GM23338 (cell line): ENCODE data around the gene MAPK8. TPM values are rescaled to one million over a fixed set of nuclear protein-coding genes. Genes with fewer than 3 reads are reported as not detected.

Experiments used
- ATAC-seq: fragments of 200-7000 bp; cut with Tn5 transposase; 3 replicates; pipeline ENCODE4 v1.9.1; 2020
- DNase-seq: peaks from one replicate; pipeline ENCODE4 v3.0.0-alpha.2; 2015; ENCODE audit warnings: low spot score
- H2AFZ ChIP-seq: fragments of 200-600 bp; sonication (generic); 2 replicates; pipeline ENCODE4 v1.8.0; 2016; ENCODE audit warnings: antibody characterized with exemption, mild to moderate bottlenecking, moderate library complexity
- H3F3A ChIP-seq: fragments of 200-600 bp; sonication (generic); replicated peaks from 2 replicates; pipeline ENCODE4 v1.8.0; 2017; ENCODE audit warnings: antibody characterized with exemption, mixed run types, low read depth
- H3K27ac ChIP-seq: fragments of 200-600 bp; sonication (generic); 2 replicates; pipeline ENCODE4 v1.6.1; 2016; ENCODE audit warnings: low read depth
- H3K27me3 ChIP-seq: fragments of 200-600 bp; sonication (generic); 2 replicates; pipeline ENCODE4 v1.8.0; 2016; ENCODE audit warnings: mild to moderate bottlenecking, mixed run types, moderate library complexity; ENCODE audit not compliant: insufficient read depth
- H3K36me3 ChIP-seq: fragments of 200-600 bp; sonication (generic); 2 replicates; pipeline ENCODE4 v1.8.0; 2016; ENCODE audit warnings: mild to moderate bottlenecking; ENCODE audit not compliant: insufficient read depth
- H3K4me1 ChIP-seq: fragments of 200-600 bp; sonication (generic); 2 replicates; pipeline ENCODE4 v1.8.0; 2016; ENCODE audit warnings: mild to moderate bottlenecking, moderate library complexity; ENCODE audit not compliant: insufficient read depth
- H3K4me2 ChIP-seq: fragments of 200-600 bp; sonication (generic); 2 replicates; pipeline ENCODE4 v1.7.1; 2017; ENCODE audit warnings: mixed run types
- H3K4me3 ChIP-seq: fragments of 200-600 bp; sonication (generic); 2 replicates; pipeline ENCODE4 v1.6.1; 2016; ENCODE audit warnings: mixed run types
- H3K79me2 ChIP-seq: fragments of 200-600 bp; sonication (generic); replicated peaks from 2 replicates; pipeline ENCODE4 v1.8.0; 2017; ENCODE audit warnings: mild to moderate bottlenecking; ENCODE audit not compliant: insufficient read depth
- H3K9me2 ChIP-seq: fragments of 200-600 bp; sonication (generic); 2 replicates; pipeline ENCODE4 v1.8.0; 2017; ENCODE audit not compliant: insufficient read depth
- H4K20me1 ChIP-seq: fragments of 200-600 bp; sonication (generic); replicated peaks from 2 replicates; pipeline ENCODE4 v1.8.0; 2017; ENCODE audit warnings: mild to moderate bottlenecking; ENCODE audit not compliant: insufficient read depth
- H3K27ac Mint-ChIP-seq: 2 replicates; pipeline ENCODE4 v1.8.0; 2020; ENCODE audit warnings: inconsistent platforms, mild to moderate bottlenecking, moderate library complexity, mixed read lengths
- H3K27me3 Mint-ChIP-seq: 3 replicates; pipeline ENCODE4 v1.8.0; 2022; ENCODE audit warnings: low read depth, mild to moderate bottlenecking, moderate library complexity, mixed read lengths, inconsistent platforms; ENCODE audit not compliant: insufficient read depth, poor library complexity
- H3K36me3 Mint-ChIP-seq: 3 replicates; pipeline ENCODE4 v1.8.0; 2021; ENCODE audit warnings: low read depth, mild to moderate bottlenecking, inconsistent platforms, moderate library complexity, mixed read lengths
- H3K4me1 Mint-ChIP-seq: 3 replicates; pipeline ENCODE4 v1.8.0; 2020; ENCODE audit warnings: mild to moderate bottlenecking, inconsistent platforms, mixed read lengths
- H3K4me3 Mint-ChIP-seq: 3 replicates; pipeline ENCODE4 v1.8.0; 2021; ENCODE audit warnings: moderate library complexity, mild to moderate bottlenecking, inconsistent platforms, mixed read lengths
- H3K9me3 Mint-ChIP-seq: 3 replicates; pipeline ENCODE4 v1.8.0; 2020; ENCODE audit warnings: moderate library complexity, mild to moderate bottlenecking, inconsistent platforms, mixed read lengths
- CREB1 ChIP-seq: fragments of 250-450 bp; sonication (Bioruptor Pico); IDR thresholded peaks from 2 replicates; pipeline ENCODE4 v1.5.0; 2020; ENCODE audit warnings: low read depth, mild to moderate bottlenecking, moderate library complexity
- EZH2 ChIP-seq: fragments of 200-600 bp; sonication (generic); IDR thresholded peaks from one replicate; pipeline ENCODE4 v1.8.0; 2017; ENCODE audit warnings: antibody characterized with exemption, mild to moderate bottlenecking, low read depth; ENCODE audit not compliant: unreplicated experiment
- EZH2phosphoT487 ChIP-seq: fragments of 200-600 bp; sonication (generic); IDR thresholded peaks from one replicate; pipeline ENCODE4 v1.8.1; 2018; ENCODE audit warnings: antibody characterized with exemption; ENCODE audit not compliant: unreplicated experiment
- JUNB ChIP-seq: IDR thresholded peaks from one replicate; pipeline ENCODE4 v1.6.1; 2016; ENCODE audit warnings: antibody characterized with exemption; ENCODE audit not compliant: unreplicated experiment
- NANOG ChIP-seq: IDR thresholded peaks from 2 replicates; pipeline ENCODE4 v1.6.1; 2016; ENCODE audit warnings: antibody characterized with exemption, borderline replicate concordance
- POLR2AphosphoS5 ChIP-seq: IDR thresholded peaks from 2 replicates; pipeline ENCODE4 v1.6.1; 2016; ENCODE audit warnings: antibody characterized with exemption, low read depth
- STAT1 ChIP-seq: IDR thresholded peaks from one replicate; pipeline ENCODE4 v1.6.1; 2016; ENCODE audit warnings: antibody characterized with exemption; ENCODE audit not compliant: unreplicated experiment
- ZNF114 ChIP-seq: fragments of 250-450 bp; sonication (Bioruptor Pico); IDR thresholded peaks from 2 replicates; pipeline ENCODE4 v1.5.0; 2020; ENCODE audit warnings: mild to moderate bottlenecking, moderate library complexity
- ZNF331 ChIP-seq: fragments of 250-450 bp; sonication (Bioruptor Pico); IDR thresholded peaks from 2 replicates; pipeline ENCODE4 v1.5.0; 2020; ENCODE audit warnings: low read depth, mild to moderate bottlenecking, moderate library complexity
- polyA plus RNA-seq: library from polyadenylated mRNA; unstranded; fragments of >200 nt; fragmentation: Nextera tagmentation; extraction: Ambion mirVana; gene quantifications from 2 replicates; pipeline ENCODE4 v1.2.1, GENCODE V29; 2016
- total RNA-seq: library from RNA; depleted of rRNA; stranded (reverse); fragments of >200 nt; shearing (Covaris generic); gene quantifications from 2 replicates; pipeline ENCODE4 v1.2.3, GENCODE V29; 2014
- TF ChIP-seq, protein P1 (sequence below): IDR thresholded peaks from one replicate; pipeline ENCODE4 v1.6.1; 2018; ENCODE audit warnings: antibody characterized with exemption; ENCODE audit not compliant: unreplicated experiment
- TF ChIP-seq, protein P2 (sequence below): IDR thresholded peaks from 2 replicates; pipeline ENCODE4 v1.6.1; 2016; ENCODE audit warnings: antibody characterized with exemption
- TF ChIP-seq, protein P3 (sequence below), 2 experiments: fragments of 200-600 bp in 1 of 2; sonication (generic) in 1 of 2; conservative IDR thresholded peaks; 2 replicates each; pipeline versions ENCODE4 v1.5.1 to v1.6.1; 2016 to 2017; ENCODE audit warnings: antibody characterized with exemption in 2 of 2, low read depth in 2 of 2, mild to moderate bottlenecking in 2 of 2, moderate library complexity in 1 of 2

MAPK8 gene
- total and polyA plus RNA-seq, 2 experiments from 2014 or later, result 52.4 to 73.6 TPM

DNA sequence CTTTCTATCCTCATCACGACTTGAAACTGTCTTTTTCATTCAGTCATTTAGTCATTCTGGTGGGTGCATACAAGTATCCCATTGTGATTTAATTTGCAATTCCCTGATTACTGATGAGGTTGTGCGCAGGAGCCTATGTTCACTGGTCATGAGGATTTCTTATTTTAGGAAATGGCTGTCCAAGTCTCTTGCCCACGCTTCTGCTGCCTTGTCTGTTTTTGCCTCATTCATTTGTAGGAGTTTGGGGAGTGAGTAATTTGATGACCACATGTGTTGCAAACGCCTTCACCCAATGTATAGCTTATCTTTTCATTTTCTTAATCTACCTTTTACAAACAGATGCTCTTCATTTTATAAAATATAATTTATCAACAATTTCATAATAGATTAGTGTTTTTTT lies 171.1 kb downstream of the MAPK8 start (continued):
- TF ChIP-seq, protein P1, sequence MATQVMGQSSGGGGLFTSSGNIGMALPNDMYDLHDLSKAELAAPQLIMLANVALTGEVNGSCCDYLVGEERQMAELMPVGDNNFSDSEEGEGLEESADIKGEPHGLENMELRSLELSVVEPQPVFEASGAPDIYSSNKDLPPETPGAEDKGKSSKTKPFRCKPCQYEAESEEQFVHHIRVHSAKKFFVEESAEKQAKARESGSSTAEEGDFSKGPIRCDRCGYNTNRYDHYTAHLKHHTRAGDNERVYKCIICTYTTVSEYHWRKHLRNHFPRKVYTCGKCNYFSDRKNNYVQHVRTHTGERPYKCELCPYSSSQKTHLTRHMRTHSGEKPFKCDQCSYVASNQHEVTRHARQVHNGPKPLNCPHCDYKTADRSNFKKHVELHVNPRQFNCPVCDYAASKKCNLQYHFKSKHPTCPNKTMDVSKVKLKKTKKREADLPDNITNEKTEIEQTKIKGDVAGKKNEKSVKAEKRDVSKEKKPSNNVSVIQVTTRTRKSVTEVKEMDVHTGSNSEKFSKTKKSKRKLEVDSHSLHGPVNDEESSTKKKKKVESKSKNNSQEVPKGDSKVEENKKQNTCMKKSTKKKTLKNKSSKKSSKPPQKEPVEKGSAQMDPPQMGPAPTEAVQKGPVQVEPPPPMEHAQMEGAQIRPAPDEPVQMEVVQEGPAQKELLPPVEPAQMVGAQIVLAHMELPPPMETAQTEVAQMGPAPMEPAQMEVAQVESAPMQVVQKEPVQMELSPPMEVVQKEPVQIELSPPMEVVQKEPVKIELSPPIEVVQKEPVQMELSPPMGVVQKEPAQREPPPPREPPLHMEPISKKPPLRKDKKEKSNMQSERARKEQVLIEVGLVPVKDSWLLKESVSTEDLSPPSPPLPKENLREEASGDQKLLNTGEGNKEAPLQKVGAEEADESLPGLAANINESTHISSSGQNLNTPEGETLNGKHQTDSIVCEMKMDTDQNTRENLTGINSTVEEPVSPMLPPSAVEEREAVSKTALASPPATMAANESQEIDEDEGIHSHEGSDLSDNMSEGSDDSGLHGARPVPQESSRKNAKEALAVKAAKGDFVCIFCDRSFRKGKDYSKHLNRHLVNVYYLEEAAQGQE, result no peak
- TF ChIP-seq CREB1 (CRISPR knock-in tag), result no peak
- TF ChIP-seq NANOG, result no peak
- TF ChIP-seq STAT1, result no peak
- TF ChIP-seq EZH2, result no peak
- TF ChIP-seq, protein P2, sequence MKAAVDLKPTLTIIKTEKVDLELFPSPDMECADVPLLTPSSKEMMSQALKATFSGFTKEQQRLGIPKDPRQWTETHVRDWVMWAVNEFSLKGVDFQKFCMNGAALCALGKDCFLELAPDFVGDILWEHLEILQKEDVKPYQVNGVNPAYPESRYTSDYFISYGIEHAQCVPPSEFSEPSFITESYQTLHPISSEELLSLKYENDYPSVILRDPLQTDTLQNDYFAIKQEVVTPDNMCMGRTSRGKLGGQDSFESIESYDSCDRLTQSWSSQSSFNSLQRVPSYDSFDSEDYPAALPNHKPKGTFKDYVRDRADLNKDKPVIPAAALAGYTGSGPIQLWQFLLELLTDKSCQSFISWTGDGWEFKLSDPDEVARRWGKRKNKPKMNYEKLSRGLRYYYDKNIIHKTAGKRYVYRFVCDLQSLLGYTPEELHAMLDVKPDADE, result no peak
- TF ChIP-seq EZH2phosphoT487, result no peak
- TF ChIP-seq, protein P3, sequence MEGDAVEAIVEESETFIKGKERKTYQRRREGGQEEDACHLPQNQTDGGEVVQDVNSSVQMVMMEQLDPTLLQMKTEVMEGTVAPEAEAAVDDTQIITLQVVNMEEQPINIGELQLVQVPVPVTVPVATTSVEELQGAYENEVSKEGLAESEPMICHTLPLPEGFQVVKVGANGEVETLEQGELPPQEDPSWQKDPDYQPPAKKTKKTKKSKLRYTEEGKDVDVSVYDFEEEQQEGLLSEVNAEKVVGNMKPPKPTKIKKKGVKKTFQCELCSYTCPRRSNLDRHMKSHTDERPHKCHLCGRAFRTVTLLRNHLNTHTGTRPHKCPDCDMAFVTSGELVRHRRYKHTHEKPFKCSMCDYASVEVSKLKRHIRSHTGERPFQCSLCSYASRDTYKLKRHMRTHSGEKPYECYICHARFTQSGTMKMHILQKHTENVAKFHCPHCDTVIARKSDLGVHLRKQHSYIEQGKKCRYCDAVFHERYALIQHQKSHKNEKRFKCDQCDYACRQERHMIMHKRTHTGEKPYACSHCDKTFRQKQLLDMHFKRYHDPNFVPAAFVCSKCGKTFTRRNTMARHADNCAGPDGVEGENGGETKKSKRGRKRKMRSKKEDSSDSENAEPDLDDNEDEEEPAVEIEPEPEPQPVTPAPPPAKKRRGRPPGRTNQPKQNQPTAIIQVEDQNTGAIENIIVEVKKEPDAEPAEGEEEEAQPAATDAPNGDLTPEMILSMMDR (conservative IDR thresholded peaks at IDR 0.05; ENCODE audit: low read depth in 2 of 2), result no peak
- TF ChIP-seq POLR2AphosphoS5, result no peak
- TF ChIP-seq ZNF114, result no peak

DNA sequence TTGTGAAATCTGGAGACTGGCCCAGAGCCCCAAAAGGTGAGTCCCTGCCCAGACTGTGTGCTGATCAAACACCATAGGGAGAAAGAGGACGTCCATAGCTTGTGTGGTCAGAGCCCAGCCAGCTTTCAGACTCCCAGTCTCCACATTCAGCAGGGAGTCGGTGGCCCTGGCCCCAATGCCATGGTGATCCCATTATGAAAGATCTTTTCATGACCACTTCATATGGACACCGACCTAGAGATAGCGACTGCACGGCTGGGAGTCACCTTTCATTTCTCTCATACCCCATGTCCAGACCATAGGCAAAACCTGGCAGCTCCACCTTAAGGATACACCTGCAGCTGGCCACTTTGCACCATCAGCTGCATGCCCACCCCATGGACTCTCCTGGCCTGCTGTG lies 172.0 kb downstream of the MAPK8 start:
- Histone ChIP-seq H3K79me2 (no peaks in the 10 kb centered on the region), H3K27ac (no peak overlapping the region), H3K36me3 (no peaks in the 10 kb centered on the region), H3K4me1 (peaks cover 15% of the 10 kb centered on the region), H4K20me1 (no peaks in the 10 kb centered on the region), H3K9me2 (no peaks in the 10 kb centered on the region), H3K27me3 (no peaks in the 10 kb centered on the region), H2AFZ (no peak overlapping the region), H3K4me3 (no peak overlapping the region), H3K4me2 (no peak overlapping the region), H3F3A (no peaks in the 10 kb centered on the region)
- H3K4me3 Mint-ChIP-seq, result no peak overlapping the region
- peaks cover 27% of the 10 kb centered on the region for H3K4me1 Mint-ChIP-seq
- H3K36me3 Mint-ChIP-seq, result 0 out of 3 replicates have a peak, but pooled peaks cover 2% of the 10 kb centered on the region
- peaks cover 9% of the 10 kb centered on the region for H3K27me3 Mint-ChIP-seq
- H3K27ac Mint-ChIP-seq, result no peak overlapping the region
- H3K9me3 Mint-ChIP-seq, result no peaks in the 10 kb centered on the region
- no peak for ATAC-seq
- DNase-seq, result no peak
- TF ChIP-seq CREB1 (CRISPR knock-in tag) (no peak), POLR2AphosphoS5 (no peak), ZNF331 (CRISPR knock-in tag) (no peak), JUNB (no peak), ZNF114 (no peak), NANOG (no peak), STAT1 (no peak)
- TF ChIP-seq, protein P2, result no peak
- TF ChIP-seq, protein P1, result no peak
